Measurements from ENCODE around the gene TCF7L1. TPM values are rescaled to one million over a fixed set of nuclear protein-coding genes. Genes with fewer than 3 reads are reported as not detected.
"Not testable (repeated sequence)": the region's sequence is repeated elsewhere in the genome, so short reads cannot be mapped to it uniquely, and the experiment has no call there.

The TCF7L1 gene
- total RNA-seq, 4 donors from 2014 or later: 0.26 to 37.1 (median 5.4) TPM

DNA sequence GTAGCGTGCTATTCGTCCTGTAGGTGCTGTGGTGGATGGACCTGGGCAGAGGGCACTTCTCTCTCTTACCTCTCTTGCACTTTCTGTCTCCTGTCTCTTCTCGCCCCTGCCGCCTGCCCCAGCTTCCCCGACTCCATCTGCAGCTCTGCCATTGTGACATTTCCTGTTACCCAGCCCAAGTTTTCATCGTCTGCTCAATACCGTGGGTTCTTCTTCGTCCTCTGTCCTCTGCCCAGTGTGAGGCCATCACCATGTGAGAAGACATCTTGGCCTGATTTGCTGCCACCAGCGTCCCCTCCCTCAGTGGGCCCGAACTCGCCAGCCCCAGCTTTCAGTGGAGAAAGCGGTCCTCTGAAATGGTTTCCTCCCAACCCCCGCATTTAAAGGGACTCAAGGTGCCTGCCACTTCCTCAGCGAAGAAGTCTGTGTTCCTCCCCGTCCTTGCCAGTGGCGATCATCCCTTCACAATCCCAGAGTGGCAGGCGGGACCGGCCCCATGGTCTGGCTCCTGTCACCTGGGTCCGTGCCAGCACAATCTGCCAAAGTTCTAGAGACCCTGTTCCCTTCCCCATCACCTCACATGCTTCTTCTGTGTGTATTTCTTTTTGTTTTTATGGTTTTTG is 176.6 kb downstream of the TCF7L1 start:
- DNase-seq: peak; percentile 38 to 48
- intact Hi-C loops (cut with DNase I; ENCODE audit: low total_unique reads): no loop called here
- no peak for TF ChIP-seq POLR2A (IDR thresholded peaks at IDR 0.05)
- TF ChIP-seq, protein P1, sequence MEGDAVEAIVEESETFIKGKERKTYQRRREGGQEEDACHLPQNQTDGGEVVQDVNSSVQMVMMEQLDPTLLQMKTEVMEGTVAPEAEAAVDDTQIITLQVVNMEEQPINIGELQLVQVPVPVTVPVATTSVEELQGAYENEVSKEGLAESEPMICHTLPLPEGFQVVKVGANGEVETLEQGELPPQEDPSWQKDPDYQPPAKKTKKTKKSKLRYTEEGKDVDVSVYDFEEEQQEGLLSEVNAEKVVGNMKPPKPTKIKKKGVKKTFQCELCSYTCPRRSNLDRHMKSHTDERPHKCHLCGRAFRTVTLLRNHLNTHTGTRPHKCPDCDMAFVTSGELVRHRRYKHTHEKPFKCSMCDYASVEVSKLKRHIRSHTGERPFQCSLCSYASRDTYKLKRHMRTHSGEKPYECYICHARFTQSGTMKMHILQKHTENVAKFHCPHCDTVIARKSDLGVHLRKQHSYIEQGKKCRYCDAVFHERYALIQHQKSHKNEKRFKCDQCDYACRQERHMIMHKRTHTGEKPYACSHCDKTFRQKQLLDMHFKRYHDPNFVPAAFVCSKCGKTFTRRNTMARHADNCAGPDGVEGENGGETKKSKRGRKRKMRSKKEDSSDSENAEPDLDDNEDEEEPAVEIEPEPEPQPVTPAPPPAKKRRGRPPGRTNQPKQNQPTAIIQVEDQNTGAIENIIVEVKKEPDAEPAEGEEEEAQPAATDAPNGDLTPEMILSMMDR (IDR thresholded peaks at IDR 0.05): no peak

DNA sequence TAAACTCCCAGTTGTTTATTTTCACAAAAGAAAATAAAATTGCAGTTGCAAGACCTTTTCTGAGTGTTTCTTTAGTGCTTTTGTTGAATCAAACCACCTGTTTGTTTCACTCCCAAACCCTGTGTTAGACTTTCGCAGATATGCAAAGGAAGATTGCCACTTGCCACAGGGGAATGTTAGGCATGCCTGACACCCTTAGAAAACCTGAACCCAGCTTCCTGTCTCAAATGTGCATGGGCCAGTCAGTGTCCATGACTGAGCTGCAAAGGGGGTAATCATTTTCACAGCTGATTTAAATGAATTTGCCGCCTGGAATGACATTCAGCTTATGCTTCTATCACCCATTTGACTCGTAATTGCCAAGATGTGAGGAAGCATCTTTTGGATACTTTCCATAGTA is 177.1 kb downstream of the TCF7L1 start:
- no peaks in the 10 kb centered on the region for H3K36me3 ChIP-seq
- TF ChIP-seq, protein P1 (IDR thresholded peaks at IDR 0.05): no peak
- TF ChIP-seq POLR2A (IDR thresholded peaks at IDR 0.05): no peak
- H3K27ac ChIP-seq: peak overlapping the region; percentile 57 to 64
- peaks cover 0 to 10% of the 10 kb centered on the region in 2 donors for H3K4me1 ChIP-seq
- no peaks in the 10 kb centered on the region for H3K9me3 ChIP-seq
- no peak overlapping the region for H3K4me3 ChIP-seq
- H3K27me3 ChIP-seq: no peaks in the 10 kb centered on the region
- DNase-seq: no peak
- intact Hi-C loops (cut with DNase I; ENCODE audit: low total_unique reads): no loop called here

More for the DNA sequence above, 176.6 kb downstream of the TCF7L1 start:
- Histone ChIP-seq H3K27me3 (no peaks in the 10 kb centered on the region), H3K27ac (peak overlapping the region; percentile 57 to 64), H3K9me3 (no peaks in the 10 kb centered on the region), H3K4me1 (peaks cover 0 to 10% of the 10 kb centered on the region in 2 donors), H3K36me3 (no peaks in the 10 kb centered on the region), H3K4me3 (no peak overlapping the region)

GRCh38 chr2:85312404-85312803 is 179.2 kb downstream of the TCF7L1 start:
- Histone ChIP-seq H3K27me3 (no peaks in the 10 kb centered on the region), H3K36me3 (no peaks in the 10 kb centered on the region), H3K4me3 (no peak overlapping the region), H3K9me3 (no peaks in the 10 kb centered on the region), H3K27ac (no peak overlapping the region), H3K4me1 (peaks cover 0 to 10% of the 10 kb centered on the region in 2 donors)
- TF ChIP-seq POLR2A (IDR thresholded peaks at IDR 0.05): no peak
- TF ChIP-seq, protein P1 (IDR thresholded peaks at IDR 0.05): no peak
- intact Hi-C loops (cut with DNase I; ENCODE audit: low total_unique reads): no loop called here
- no peak for DNase-seq

DNA sequence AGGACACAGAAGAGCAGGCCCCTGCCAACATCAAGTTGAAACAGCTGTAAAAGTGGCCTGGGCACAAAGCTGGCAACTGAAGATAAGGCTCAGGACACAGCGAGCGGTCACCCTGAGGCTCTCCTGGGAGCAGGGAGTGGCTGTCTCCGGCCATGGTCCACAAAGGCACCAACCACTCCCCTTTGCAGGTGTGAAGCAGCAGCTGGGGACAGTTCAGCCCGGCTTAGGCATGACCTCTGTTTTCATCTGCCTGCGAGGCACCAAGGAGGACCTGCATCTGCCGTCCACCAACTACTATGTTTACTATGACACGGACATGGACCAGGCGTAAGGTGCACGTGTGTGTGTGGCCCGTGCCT is 181.7 kb downstream of the TCF7L1 start:
- H3K27ac ChIP-seq: no peak overlapping the region
- TF ChIP-seq, protein P1 (IDR thresholded peaks at IDR 0.05): no peak
- no peak for TF ChIP-seq POLR2A (IDR thresholded peaks at IDR 0.05)
- H3K4me3 ChIP-seq: no peak overlapping the region
- no peaks in the 10 kb centered on the region for H3K9me3 ChIP-seq
- DNase-seq: no peak
- peaks cover 0 to under 1% of the 10 kb centered on the region in 2 donors for H3K4me1 ChIP-seq
- H3K36me3 ChIP-seq: no peaks in the 10 kb centered on the region
- intact Hi-C loops (cut with DNase I; ENCODE audit: low total_unique reads): no loop called here
- H3K27me3 ChIP-seq: no peaks in the 10 kb centered on the region

- H3K27me3 ChIP-seq; intact Hi-C loops (cut with DNase I; ENCODE audit: low total_unique reads); H3K27ac ChIP-seq; DNase-seq; H3K9me3 ChIP-seq; H3K4me1 ChIP-seq; H3K36me3 ChIP-seq; H3K4me3 ChIP-seq: not testable (repeated sequence)
These were observed 182.7 kb downstream of the TCF7L1 start for GRCh38 chr2:85315921-85316320.

Measured in uterus (tissue), 4 donors.